Lower lobe of right lung (tissue), 2 donors: ENCODE data around the gene CSF2. TPM values are rescaled to one million over a fixed set of nuclear protein-coding genes. Genes with fewer than 3 reads are reported as not detected.
A peak's percentile ranks its signal among the peaks of the same experiment; 100 is the strongest.

Experiments
- ATAC-seq, 2 donors: fragments of 200-7000 bp; cut with Tn5 transposase; one replicate each; pipeline ENCODE4 v1.9.1; 2020 to 2022; ENCODE audit warnings: mild to moderate bottlenecking in 2 of 2, moderate library complexity in 2 of 2
- DNase-seq: peaks from one replicate; pipeline ENCODE4 v3.0.0-alpha.2; 2020
- H3K27ac ChIP-seq: fragments of 200-600 bp; one replicate; pipeline ENCODE4 v1.8.0; 2022
- H3K27me3 ChIP-seq: fragments of 200-600 bp; one replicate; pipeline ENCODE4 v1.8.0; 2022; ENCODE audit warnings: low read depth
- H3K36me3 ChIP-seq: fragments of 200-600 bp; one replicate; pipeline ENCODE4 v1.8.0; 2022; ENCODE audit warnings: mild to moderate bottlenecking
- H3K4me1 ChIP-seq: fragments of 200-600 bp; one replicate; pipeline ENCODE4 v1.8.0; 2022
- H3K4me3 ChIP-seq: fragments of 200-600 bp; one replicate; pipeline ENCODE4 v1.8.0; 2022; ENCODE audit warnings: mild to moderate bottlenecking
- H3K9me3 ChIP-seq: fragments of 200-600 bp; one replicate; pipeline ENCODE4 v1.8.0; 2022
- CTCF ChIP-seq: fragments of 200-600 bp; IDR thresholded peaks from one replicate; pipeline ENCODE4 v1.8.0; 2022; ENCODE audit warnings: antibody characterized with exemption, mild to moderate bottlenecking
- intact Hi-C: fragments of 100-400 bp; cut with DNase I; formaldehyde crosslinking; loops from one replicate; pipeline ENCODE4 v1.11.0; 2022
- total RNA-seq: library from RNA; stranded (reverse); fragmentation: NEBNext Ultra II Directional; extraction: Animal tissue kit (Norgen Biotek cat#: 25700); gene quantifications from one replicate; pipeline ENCODE4 v1.2.1, GENCODE V29; 2021
- donor health status: DM: no; HTN: yes; CAD: no; lungs with severe emphysema.

CSF2 gene
- total RNA-seq, 1 donor from 2014 or later, result 3.9 TPM

GRCh38 chr5:132075719-132076077, 2.1 kb downstream of the CSF2 start:
- TF ChIP-seq CTCF, result no peak
- DNase-seq, result no peak
- H3K4me3 ChIP-seq, result no peak overlapping the region
- H3K9me3 ChIP-seq, result no peaks in the 10 kb centered on the region
- H3K36me3 ChIP-seq, result no peaks in the 10 kb centered on the region
- peak; percentile 3 to 31 for ATAC-seq
- no peaks in the 10 kb centered on the region for H3K27me3 ChIP-seq
- intact Hi-C loops, result no loop called here
- no peak overlapping the region for H3K27ac ChIP-seq
- peaks cover 35% of the 10 kb centered on the region for H3K4me1 ChIP-seq

- ATAC-seq (no peak), DNase-seq (no peak)
- Histone ChIP-seq H3K9me3 (no peaks in the 10 kb centered on the region), H3K27ac (peak overlapping the region; percentile 51), H3K4me1 (peaks cover 31% of the 10 kb centered on the region), H3K36me3 (no peaks in the 10 kb centered on the region), H3K27me3 (no peaks in the 10 kb centered on the region), H3K4me3 (no peak overlapping the region)
- no peak for TF ChIP-seq CTCF
- intact Hi-C loops, result no loop called here
These were observed 2.7 kb downstream of the CSF2 start for GRCh38 chr5:132076202-132076830.

GRCh38 chr5:132076983-132077382, 3.4 kb downstream of the CSF2 start:
- TF ChIP-seq CTCF, result no peak
- intact Hi-C loops, result no loop called here
- Histone ChIP-seq H3K36me3 (no peaks in the 10 kb centered on the region), H3K9me3 (no peaks in the 10 kb centered on the region), H3K4me1 (peaks cover 25% of the 10 kb centered on the region), H3K4me3 (no peak overlapping the region), H3K27ac (peak overlapping the region; percentile 51), H3K27me3 (no peaks in the 10 kb centered on the region)
- ATAC-seq (no peak), DNase-seq (no peak)

- intact Hi-C loops, result no loop called here
- no peak overlapping the region for H3K4me3 ChIP-seq
- peaks cover 5% of the 10 kb centered on the region for H3K4me1 ChIP-seq
- H3K27me3 ChIP-seq, result no peaks in the 10 kb centered on the region
- ATAC-seq, result no peak
- no peaks in the 10 kb centered on the region for H3K36me3 ChIP-seq
- DNase-seq, result peak; percentile 7
- TF ChIP-seq CTCF, result no peak
- no peaks in the 10 kb centered on the region for H3K9me3 ChIP-seq
- H3K27ac ChIP-seq, result no peak overlapping the region
These were observed 5.5 kb downstream of the CSF2 start for GRCh38 chr5:132079081-132079480.

- intact Hi-C loops, result no loop called here
- no peak for TF ChIP-seq CTCF
- Histone ChIP-seq H3K4me1 (peaks cover 5% of the 10 kb centered on the region), H3K4me3 (no peak overlapping the region), H3K36me3 (no peaks in the 10 kb centered on the region), H3K27me3 (no peaks in the 10 kb centered on the region), H3K9me3 (no peaks in the 10 kb centered on the region), H3K27ac (no peak overlapping the region)
- DNase-seq (no peak), ATAC-seq (no peak)
These were observed 6.0 kb downstream of the CSF2 start for GRCh38 chr5:132079619-132080018.
